CD14-positive monocyte (primary cell): ENCODE results near the gene NMU. TPM values are rescaled to one million over a fixed set of nuclear protein-coding genes. Genes with fewer than 3 reads are reported as not detected.

Experiments
- DNase-seq, 3 donors: peaks; one replicate each; pipeline ENCODE4 v3.0.0-alpha.2; 2011 to 2022
- H2AFZ ChIP-seq: 2 replicates; pipeline ENCODE4 v1.6.0; 2012; ENCODE audit warnings: mild to moderate bottlenecking, low read depth, low read length, inconsistent platforms; ENCODE audit not compliant: insufficient read depth, poor library complexity, severe bottlenecking
- H3K27ac ChIP-seq, 2 donors: 1 replicate in 1 of 2; 2 replicates in 1 of 2; pipeline ENCODE4 v1.5.1; 2012 to 2013; ENCODE audit warnings: low read length in 2 of 2, control low read depth in 1 of 2, inconsistent platforms in 1 of 2, low read depth in 1 of 2, mild to moderate bottlenecking in 1 of 2
- H3K27me3 ChIP-seq, 2 donors: one replicate each; pipeline versions ENCODE4 v1.6.0 to v1.6.1; 2011 to 2013; ENCODE audit warnings: low read length in 2 of 2; ENCODE audit not compliant: control insufficient read depth in 2 of 2, insufficient read depth in 2 of 2
- H3K36me3 ChIP-seq, 2 donors: replicated peaks in 1 of 2; 1 replicate in 1 of 2; 2 replicates in 1 of 2; pipeline versions ENCODE4 v1.5.1 to v1.6.1; 2012 to 2013; ENCODE audit warnings: low read length in 2 of 2, control low read depth in 1 of 2, inconsistent platforms in 1 of 2, mild to moderate bottlenecking in 1 of 2; ENCODE audit not compliant: insufficient read depth in 2 of 2, control insufficient read depth in 1 of 2
- H3K4me1 ChIP-seq, 2 donors: 1 replicate in 1 of 2; 2 replicates in 1 of 2; pipeline versions ENCODE4 v1.5.1 to v1.6.1; 2012 to 2013; ENCODE audit warnings: low read length in 2 of 2, control low read depth in 1 of 2, inconsistent platforms in 1 of 2, mild to moderate bottlenecking in 1 of 2, moderate library complexity in 1 of 2; ENCODE audit not compliant: insufficient read depth in 2 of 2, control insufficient read depth in 1 of 2
- H3K4me2 ChIP-seq: replicated peaks from 2 replicates; pipeline ENCODE3; 2012; ENCODE audit warnings: low read length, moderate library complexity, mild to moderate bottlenecking; ENCODE audit not compliant: poor library complexity, severe bottlenecking; ENCODE audit errors: extremely low read depth
- H3K4me3 ChIP-seq, 3 experiments: fragments of 200-600 bp in 1 of 3; sonication (generic) in 1 of 3; replicated peaks in 1 of 3; 1 replicate in 2 of 3; 2 replicates in 1 of 3; pipeline ENCODE4 v1.5.1; 2011 to 2013; ENCODE audit warnings: low read length in 3 of 3, mild to moderate bottlenecking in 3 of 3, control low read depth in 2 of 3, low read depth in 2 of 3, inconsistent platforms in 1 of 3, moderate library complexity in 1 of 3
- H3K79me2 ChIP-seq: 2 replicates; pipeline ENCODE4 v1.6.0; 2012; ENCODE audit warnings: mild to moderate bottlenecking, control low read depth, inconsistent platforms, low read length, moderate library complexity; ENCODE audit not compliant: insufficient read depth
- H3K9ac ChIP-seq: 2 replicates; pipeline ENCODE4 v1.6.0; 2017; ENCODE audit warnings: low read length, mild to moderate bottlenecking; ENCODE audit not compliant: insufficient read depth, poor library complexity, severe bottlenecking
- H3K9me3 ChIP-seq, 2 donors: replicated peaks in 1 of 2; 1 replicate in 1 of 2; 2 replicates in 1 of 2; pipeline versions ENCODE4 v1.5.1 to v1.6.1; 2012 to 2013; ENCODE audit warnings: low read length in 2 of 2, control low read depth in 1 of 2; ENCODE audit not compliant: control insufficient read depth in 1 of 2, insufficient read depth in 1 of 2
- H4K20me1 ChIP-seq: 2 replicates; pipeline ENCODE4 v1.6.0; 2012; ENCODE audit warnings: mild to moderate bottlenecking, low read length, control low read depth, moderate library complexity; ENCODE audit not compliant: insufficient read depth
- H3K27ac Mint-ChIP-seq, 7 donors: one replicate each; pipeline ENCODE4 v1.8.0; 2020; ENCODE audit warnings: mild to moderate bottlenecking in 7 of 7, mixed read lengths in 7 of 7, moderate library complexity in 6 of 7, inconsistent platforms in 2 of 7
- H3K27me3 Mint-ChIP-seq, 3 donors: one replicate each; pipeline ENCODE4 v1.8.0; 2021 to 2022; ENCODE audit warnings: low read depth in 3 of 3, mild to moderate bottlenecking in 3 of 3, mixed read lengths in 3 of 3, moderate library complexity in 3 of 3, inconsistent platforms in 1 of 3
- H3K36me3 Mint-ChIP-seq, 2 donors: one replicate each; pipeline ENCODE4 v1.8.0; 2020; ENCODE audit warnings: mixed read lengths in 2 of 2, inconsistent platforms in 1 of 2, mild to moderate bottlenecking in 1 of 2
- H3K4me1 Mint-ChIP-seq: one replicate; pipeline ENCODE4 v1.8.0; 2020; ENCODE audit warnings: mild to moderate bottlenecking, mixed read lengths
- H3K4me3 Mint-ChIP-seq, 2 donors: one replicate each; pipeline ENCODE4 v1.8.0; 2020; ENCODE audit warnings: mild to moderate bottlenecking in 2 of 2, mixed read lengths in 2 of 2, moderate library complexity in 1 of 2
- H3K9me3 Mint-ChIP-seq, 7 donors: one replicate each; pipeline ENCODE4 v1.8.0; 2020 to 2022; ENCODE audit warnings: mixed read lengths in 7 of 7, mild to moderate bottlenecking in 6 of 7, moderate library complexity in 6 of 7, inconsistent platforms in 2 of 7
- CTCF ChIP-seq: fragments of 200-600 bp; IDR thresholded peaks from one replicate; pipeline ENCODE4 v1.8.0; 2022; ENCODE audit warnings: antibody characterized with exemption, mild to moderate bottlenecking
- WGBS: methylation state at CpG from one replicate; pipeline ENCODE4 v1.1.5; 2013; ENCODE audit warnings: missing lambda C conversion rate; ENCODE audit not compliant: insufficient coverage; 5-methylcytosine and 5-hydroxymethylcytosine counted together
- intact Hi-C, 2 donors: fragments of 100-400 bp; cut with micrococcal nuclease; formaldehyde crosslinking; loops; one replicate each; pipeline versions ENCODE4 v1.15.0 to v1.15.1; 2023
- polyA plus RNA-seq, 3 donors: library from polyadenylated mRNA; depleted of rRNA in 1 of 3; unstranded in 2 of 3; stranded (reverse) in 1 of 3; fragments of 300-500 nt in 2 of 3; fragments of >200 nt in 1 of 3; fragmentation: Illumina TruSeq in 2 of 3; gene quantifications; 1 replicate in 2 of 3; 2 replicates in 1 of 3; pipeline ENCODE4 v1.2.3, GENCODE V29; 2012 to 2021

The NMU gene
- polyA plus RNA-seq, 3 donors, result not detected

DNA sequence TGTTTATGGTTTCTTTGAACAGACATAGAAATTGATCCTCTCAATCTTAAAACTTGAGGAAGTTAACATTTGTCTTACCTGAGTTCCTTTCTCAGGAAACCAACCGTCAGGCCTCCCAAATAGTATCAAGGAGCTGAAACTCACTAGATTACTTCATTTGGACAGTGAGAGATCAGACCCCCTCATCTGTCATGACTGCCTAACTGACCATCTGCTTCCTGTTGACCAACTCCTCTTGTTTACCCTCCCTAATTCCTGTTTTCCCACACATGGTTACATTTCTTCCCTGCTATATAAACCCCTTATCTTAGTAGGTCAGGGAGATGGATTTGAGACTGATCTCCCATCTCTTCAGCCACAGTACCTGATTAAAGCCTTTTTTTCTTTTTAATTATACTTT, 46.2 kb upstream of the NMU start:
- Histone ChIP-seq H3K9me3 (no peaks in the 10 kb centered on the region), H3K4me3 (no peak overlapping the region), H3K27ac (no peak overlapping the region), H4K20me1 (no peaks in the 10 kb centered on the region), H3K9ac (no peak overlapping the region), H3K4me2 (no peak overlapping the region), H3K4me1 (no peaks in the 10 kb centered on the region), H3K27me3 (no peaks in the 10 kb centered on the region), H3K36me3 (no peaks in the 10 kb centered on the region), H2AFZ (no peak overlapping the region), H3K79me2 (no peaks in the 10 kb centered on the region)
- Mint-ChIP-seq H3K27ac (no peak overlapping the region), H3K27me3 (peaks cover 0 to 4% (median 2%) of the 10 kb centered on the region in 3 donors), H3K36me3 (no peaks in the 10 kb centered on the region), H3K4me1 (no peaks in the 10 kb centered on the region), H3K4me3 (no peak overlapping the region), H3K9me3 (peaks cover 0 to 11% (median 3%) of the 10 kb centered on the region in 7 donors)
- intact Hi-C loops, result no loop called here
- no peak for TF ChIP-seq CTCF
- DNase-seq, result no peak
- WGBS, result 44% methylated on average over 1 of the region's 1 CpG

GRCh38 chr4:55681430-55681829, 45.3 kb upstream of the NMU start:
- Histone ChIP-seq H3K9me3 (no peaks in the 10 kb centered on the region), H3K4me2 (no peak overlapping the region), H3K9ac (no peak overlapping the region), H3K27ac (no peak overlapping the region), H3K27me3 (no peaks in the 10 kb centered on the region), H3K36me3 (no peaks in the 10 kb centered on the region), H4K20me1 (no peaks in the 10 kb centered on the region), H3K79me2 (no peaks in the 10 kb centered on the region), H3K4me1 (no peaks in the 10 kb centered on the region), H2AFZ (no peak overlapping the region), H3K4me3 (no peak overlapping the region)
- Mint-ChIP-seq H3K27ac (no peak overlapping the region), H3K9me3 (peaks cover 0 to 11% (median 3%) of the 10 kb centered on the region in 7 donors), H3K27me3 (peaks cover 0 to 4% (median 2%) of the 10 kb centered on the region in 3 donors), H3K4me1 (no peaks in the 10 kb centered on the region), H3K36me3 (no peaks in the 10 kb centered on the region), H3K4me3 (no peak overlapping the region)
- WGBS, result 100% methylated on average over 3 of the region's 3 CpGs
- no peak for TF ChIP-seq CTCF
- no peak for DNase-seq
- intact Hi-C loops, result no loop called here
